ENCODE results near the gene VIT.

Gene VIT

DNA sequence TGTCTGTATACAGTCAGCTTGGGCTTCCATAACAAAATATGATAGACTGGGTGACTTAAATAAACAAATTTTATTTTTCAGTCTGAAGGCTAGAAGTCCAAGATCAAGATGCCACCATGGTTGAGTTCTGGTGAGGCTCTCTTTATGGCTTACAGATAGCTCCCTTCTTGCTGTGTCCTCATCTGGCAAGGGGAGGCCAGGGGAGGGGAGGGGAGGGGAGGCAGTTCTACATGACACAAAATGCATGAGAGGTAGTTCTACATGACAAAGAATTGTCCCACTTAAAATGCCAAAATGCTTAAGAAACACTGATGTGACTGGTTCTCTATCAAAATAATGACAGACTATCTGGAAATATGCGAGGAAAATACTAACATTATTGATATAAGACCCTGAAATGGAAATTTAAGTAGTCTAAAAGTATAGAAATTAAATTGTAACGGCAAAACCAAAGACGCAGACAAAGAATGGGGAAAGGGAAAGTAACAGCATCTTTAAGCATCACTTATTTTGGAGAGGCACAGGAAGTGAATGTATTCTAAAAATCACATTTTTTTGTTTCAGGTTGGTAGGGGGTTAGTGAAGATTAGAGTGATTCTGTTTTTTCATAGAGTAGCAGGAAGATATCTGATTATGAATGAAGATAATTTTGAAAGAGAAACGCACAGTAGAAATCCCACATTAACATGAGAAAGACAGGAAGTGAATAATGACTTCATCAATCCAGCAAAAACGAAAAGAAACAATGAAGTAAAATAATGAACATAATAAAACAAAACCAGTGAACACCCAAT, 138.4 kb downstream of the VIT start:
- in situ Hi-C loops (cut with HindIII; ENCODE audit: low sequenced_read_pairs) = no loop called here

DNA sequence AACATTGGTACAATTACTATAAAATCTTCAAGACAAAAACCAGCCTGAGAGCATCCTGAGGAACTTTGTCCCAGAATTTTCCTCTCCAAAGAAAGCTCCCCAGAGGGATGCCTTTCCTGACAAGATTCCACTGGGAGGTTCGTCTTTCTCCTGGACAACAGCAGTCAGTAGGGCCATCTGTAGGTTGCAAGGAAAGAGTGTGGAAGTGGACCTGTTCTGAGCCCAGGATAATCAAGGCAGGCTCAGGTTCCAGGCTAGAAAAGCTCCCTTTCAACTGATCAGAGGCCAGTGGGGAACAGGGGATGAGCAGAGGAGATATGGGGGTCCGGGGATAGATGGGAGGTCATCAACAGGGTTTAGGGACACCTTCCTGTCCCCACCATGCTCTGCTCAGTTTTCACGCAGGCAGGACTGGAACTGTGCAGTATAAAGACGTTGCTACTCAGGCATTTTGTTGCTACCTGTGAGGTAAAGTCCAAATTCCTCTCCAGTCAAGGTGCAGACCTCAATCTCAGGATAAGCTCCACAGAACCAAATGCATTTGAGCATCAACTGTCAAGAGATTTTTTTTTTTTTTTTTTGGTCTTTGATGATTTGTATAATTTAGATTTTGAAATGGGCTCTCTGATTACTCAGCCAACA, 143.6 kb downstream of the VIT start:
- in situ Hi-C loops (cut with HindIII; ENCODE audit: low sequenced_read_pairs) = no loop called here

DNA sequence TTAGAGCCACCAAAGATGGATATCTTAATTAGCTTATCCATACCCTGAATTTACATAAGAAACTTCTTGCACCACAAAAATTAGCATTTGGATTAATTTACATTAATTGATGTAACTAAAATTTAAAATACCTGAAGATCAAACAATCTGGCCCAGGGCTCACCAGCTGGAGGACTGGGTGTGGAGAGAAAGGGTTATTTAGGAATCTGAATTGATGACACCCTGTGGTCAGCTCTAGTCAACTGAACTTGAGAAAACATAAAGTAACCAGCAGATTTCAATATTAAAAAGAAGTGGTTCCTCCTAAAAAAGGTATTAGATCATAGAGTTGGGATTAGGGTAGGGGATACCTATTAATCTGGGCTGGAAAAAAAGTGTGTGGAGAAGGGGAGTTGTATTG, 147.3 kb downstream of the VIT start:
- in situ Hi-C loops (cut with HindIII; ENCODE audit: low sequenced_read_pairs) = no loop called here

DNA sequence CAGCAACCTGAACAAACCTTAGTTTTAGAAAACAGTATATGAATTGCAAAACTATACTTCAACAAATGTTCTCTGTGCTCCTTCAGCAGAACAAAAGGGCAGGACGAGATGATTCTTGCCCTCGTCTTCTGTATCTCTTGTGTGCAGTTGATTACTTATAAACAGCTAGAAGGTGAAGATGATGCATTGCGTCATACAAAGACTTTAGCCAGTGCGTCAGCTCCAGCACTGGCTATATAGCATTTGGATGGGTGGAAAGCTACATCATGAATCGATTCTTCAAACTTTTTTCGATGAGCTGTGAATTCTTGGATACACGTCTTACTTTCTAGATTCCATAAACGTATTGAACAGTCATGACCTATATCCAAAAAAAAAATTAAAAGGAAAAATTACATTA, 152.8 kb downstream of the VIT start:
- in situ Hi-C loops (cut with HindIII; ENCODE audit: low sequenced_read_pairs) = no loop called here

DNA sequence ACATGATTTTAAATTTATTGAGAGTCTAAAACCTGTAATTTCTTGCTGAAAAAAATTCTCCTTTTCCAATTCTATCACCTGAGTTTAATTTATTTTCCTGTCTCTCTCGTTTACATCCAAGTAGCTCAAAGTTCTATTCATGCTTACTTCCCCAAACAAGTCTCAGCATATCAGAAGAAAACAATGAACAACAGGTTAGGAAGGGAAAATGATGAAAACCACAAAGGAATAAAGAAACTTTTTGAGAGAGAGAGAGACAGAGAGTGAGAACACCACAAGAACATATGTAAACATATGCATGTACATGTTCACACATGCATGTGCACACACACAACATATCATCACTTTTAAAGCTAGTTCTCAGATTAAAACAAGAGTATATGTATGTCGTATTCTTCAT, 157.7 kb downstream of the VIT start:
- in situ Hi-C loops (cut with HindIII; ENCODE audit: low sequenced_read_pairs) = no loop called here

DNA sequence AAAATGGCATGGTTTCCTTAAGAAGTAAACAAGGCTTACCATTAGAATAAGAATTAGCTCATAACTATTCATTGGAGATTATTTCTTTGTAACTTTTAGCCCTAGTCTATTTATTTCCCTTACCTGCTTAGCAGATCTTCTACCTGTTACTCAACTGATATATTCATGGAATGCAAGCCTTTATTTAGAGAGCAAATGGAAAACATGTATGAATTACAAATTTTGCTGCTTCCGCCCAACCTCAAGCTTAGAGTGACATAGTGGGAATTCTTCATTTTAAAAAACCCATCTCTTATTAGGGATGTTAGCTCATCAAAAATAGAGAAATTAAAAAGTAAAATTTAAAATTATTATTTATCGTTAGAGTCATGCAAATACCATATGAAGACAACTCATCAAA, 158.9 kb downstream of the VIT start:
- in situ Hi-C loops (cut with HindIII; ENCODE audit: low sequenced_read_pairs) = no loop called here

DNA sequence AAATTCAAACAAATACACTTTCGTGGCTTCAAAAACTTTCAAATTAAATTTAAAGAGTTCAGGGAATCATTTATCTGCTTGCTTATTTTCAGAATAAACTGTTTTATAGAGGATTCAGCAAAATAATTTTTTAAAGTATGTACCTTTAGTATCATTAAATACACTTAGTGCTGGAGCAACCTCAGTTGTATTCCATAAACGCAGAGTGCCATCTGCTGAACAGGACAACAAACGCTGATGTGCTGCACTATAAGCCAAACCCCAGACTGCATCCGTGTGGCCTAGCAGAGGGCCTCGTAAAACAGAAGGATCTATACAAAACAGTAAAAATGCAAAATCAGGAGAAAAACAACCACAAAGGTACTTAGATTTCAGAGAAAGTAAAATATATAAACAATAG, 161.2 kb downstream of the VIT start:
- in situ Hi-C loops (cut with HindIII; ENCODE audit: low sequenced_read_pairs) = no loop called here

DNA sequence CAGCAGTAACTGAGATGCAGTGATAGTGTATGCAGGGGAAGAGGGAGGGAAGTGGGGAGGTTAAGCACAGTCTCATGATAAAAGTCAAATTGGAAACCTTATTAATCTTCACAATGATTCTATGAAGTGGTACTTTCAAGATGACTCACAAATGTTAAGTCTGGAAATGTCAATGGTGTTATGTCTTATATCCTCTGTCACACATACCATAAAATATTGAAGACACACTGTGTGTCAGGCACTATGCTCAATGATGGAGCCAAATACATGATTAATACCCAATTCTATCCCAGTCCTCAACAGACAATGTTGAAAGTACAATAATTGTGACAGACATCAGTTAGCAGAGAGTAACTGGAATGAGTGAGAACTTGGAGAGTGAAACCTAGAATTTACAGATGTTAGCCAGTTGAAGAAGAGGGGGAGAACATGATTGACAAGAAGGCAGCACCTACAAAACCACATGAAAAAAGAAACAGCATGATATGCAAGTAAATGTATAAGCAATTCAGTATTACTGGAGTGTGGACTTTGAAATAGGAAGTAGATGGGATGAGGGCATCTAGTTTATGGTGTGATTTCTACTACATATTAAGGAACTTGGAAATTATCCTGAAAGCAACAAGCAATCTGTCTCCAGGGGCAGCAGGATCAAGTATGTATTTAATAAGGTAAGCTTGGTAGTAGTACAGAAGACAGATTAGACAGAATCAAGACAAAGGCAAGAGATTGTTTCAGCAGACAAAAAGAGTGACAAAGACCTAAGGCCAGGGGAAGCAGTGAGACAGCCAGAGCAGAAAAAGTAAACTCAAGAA, 162.3 kb downstream of the VIT start:
- in situ Hi-C loops (cut with HindIII; ENCODE audit: low sequenced_read_pairs) = no loop called here

DNA sequence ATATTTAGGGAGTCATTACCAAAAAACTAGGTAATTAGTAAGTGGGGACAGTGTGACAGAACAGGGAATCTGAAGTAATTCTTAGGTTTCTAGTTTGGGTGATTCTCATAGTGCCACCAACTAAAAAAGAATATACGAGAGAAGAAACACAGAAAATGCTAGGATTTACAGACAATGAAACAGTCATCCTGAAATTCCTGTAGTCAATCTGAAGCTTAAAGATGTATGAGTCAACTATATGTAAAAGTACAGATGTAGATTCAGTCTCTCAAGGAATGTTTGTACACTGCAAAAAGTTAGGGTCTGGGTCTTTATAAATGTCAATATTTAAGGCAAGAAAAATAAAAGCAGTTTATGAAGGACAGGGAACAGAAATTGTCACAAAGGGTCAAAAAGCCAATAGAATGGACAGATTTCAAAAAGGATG, 162.9 kb downstream of the VIT start:
- in situ Hi-C loops (cut with HindIII; ENCODE audit: low sequenced_read_pairs) = no loop called here

DNA sequence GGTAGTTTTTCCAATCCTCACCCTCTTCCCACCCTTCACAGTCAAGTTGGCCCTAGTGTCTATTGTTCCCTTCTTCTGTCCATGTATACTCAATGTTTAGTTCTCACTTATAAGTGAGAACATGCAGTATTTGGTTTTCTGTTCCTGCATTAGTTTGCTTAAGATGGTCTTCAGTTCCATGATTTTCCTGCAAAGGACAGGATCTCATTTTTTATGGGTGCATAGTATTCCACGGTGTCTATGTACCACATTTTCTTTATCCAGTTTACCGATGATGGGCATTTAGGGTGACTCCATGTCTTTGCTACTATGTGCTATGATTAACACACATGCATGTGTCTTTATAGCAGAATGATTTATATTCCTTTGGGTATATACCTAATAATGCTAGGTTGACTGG, 165.4 kb downstream of the VIT start:
- in situ Hi-C loops (cut with HindIII; ENCODE audit: low sequenced_read_pairs) = no loop called here

All from endothelial cell of hepatic sinusoid (primary cell).